ENCODE results near the gene EPB41L1. TPM values are rescaled to one million over a fixed set of nuclear protein-coding genes. Genes with fewer than 3 reads are reported as not detected.

The EPB41L1 gene
- polyA plus RNA-seq, 1 donor (not counting 4 experiments of a cell fraction or from before 2014, with no cell fraction given): 1.2 TPM

GRCh38 chr20:36170542-36171215, 16.1 kb downstream of the EPB41L1 start:
- no peak overlapping the region for H3K27ac ChIP-seq (ENCODE audit: control insufficient read depth, insufficient read depth, low read length)

GRCh38 chr20:36173451-36173933, 19.0 kb downstream of the EPB41L1 start:
- Histone ChIP-seq H3K9me1 (ENCODE audit: control insufficient read depth, extremely low read depth, insufficient read depth, low read length) (no peaks in the 10 kb centered on the region), H3K27me3 (ENCODE audit: control insufficient read depth, extremely low read depth, insufficient read depth, low read length) (no peaks in the 10 kb centered on the region), H3K36me3 (ENCODE audit: control insufficient read depth in 2 of 2, extremely low read depth in 1 of 2, insufficient read depth in 2 of 2, low read length in 2 of 2) (no peaks in the 10 kb centered on the region), H3K79me2 (ENCODE audit: control insufficient read depth, insufficient read depth, low read length) (no peaks in the 10 kb centered on the region), H3K27ac (ENCODE audit: control insufficient read depth, insufficient read depth, low read length) (no peak overlapping the region), H4K20me1 (ENCODE audit: control insufficient read depth, extremely low read depth, insufficient read depth, low read length) (no peaks in the 10 kb centered on the region), H3K4me2 (ENCODE audit: control insufficient read depth, extremely low read depth, insufficient read depth, low read depth, low read length) (no peak overlapping the region), H3K4me1 (ENCODE audit: control insufficient read depth, extremely low read depth, insufficient read depth, low read length) (peaks cover 3% of the 10 kb centered on the region), H2AFZ (ENCODE audit: control insufficient read depth, low read length) (no peak overlapping the region), H3K4me3 (ENCODE audit: control insufficient read depth in 2 of 3, extremely low read depth in 1 of 3, insufficient read depth in 2 of 3, low read depth in 1 of 3, low read length in 3 of 3) (no peak overlapping the region), H3K9ac (ENCODE audit: control insufficient read depth, extremely low read depth, insufficient read depth, low read length) (no peak overlapping the region), H3K9me3 (ENCODE audit: control insufficient read depth, low read depth, low read length) (no peaks in the 10 kb centered on the region)
- no peak for TF ChIP-seq CTCF (optimal IDR thresholded peaks at IDR 0.05 in 1 of 3, IDR thresholded peaks at IDR 0.05 in 1 of 3, conservative IDR thresholded peaks at IDR 0.05 in 1 of 3; ENCODE audit: extremely low read depth in 1 of 3, insufficient read depth in 2 of 3, low read length in 3 of 3)
- no peak for TF ChIP-seq EZH2 (IDR thresholded peaks at IDR 0.05; ENCODE audit: low read length)
- dilution Hi-C loops (cut with MboI; ENCODE audit: extremely low pct_ligation_motif_present, low sequenced_read_pairs): no loop called here
- no peak for FAIRE-seq
- DNase-seq (ENCODE audit: low read depth, low spot score): no peak

More at GRCh38 chr20:36170542-36171215, 16.1 kb downstream of the EPB41L1 start:
- H2AFZ ChIP-seq (ENCODE audit: control insufficient read depth, low read length): no peak overlapping the region
- DNase-seq (ENCODE audit: low read depth, low spot score): no peak
- H4K20me1 ChIP-seq (ENCODE audit: control insufficient read depth, extremely low read depth, insufficient read depth, low read length): no peaks in the 10 kb centered on the region
- no peaks in the 10 kb centered on the region for H3K79me2 ChIP-seq (ENCODE audit: control insufficient read depth, insufficient read depth, low read length)
- no peaks in the 10 kb centered on the region for H3K9me3 ChIP-seq (ENCODE audit: control insufficient read depth, low read depth, low read length)
- no peak overlapping the region for H3K9ac ChIP-seq (ENCODE audit: control insufficient read depth, extremely low read depth, insufficient read depth, low read length)
- H3K4me2 ChIP-seq (ENCODE audit: control insufficient read depth, extremely low read depth, insufficient read depth, low read depth, low read length): no peak overlapping the region
- H3K36me3 ChIP-seq (ENCODE audit: control insufficient read depth in 2 of 2, extremely low read depth in 1 of 2, insufficient read depth in 2 of 2, low read length in 2 of 2): no peaks in the 10 kb centered on the region
- dilution Hi-C loops (cut with MboI; ENCODE audit: extremely low pct_ligation_motif_present, low sequenced_read_pairs): no loop called here
- H3K4me1 ChIP-seq (ENCODE audit: control insufficient read depth, extremely low read depth, insufficient read depth, low read length): peaks cover 3% of the 10 kb centered on the region
- no peak overlapping the region for H3K4me3 ChIP-seq (ENCODE audit: control insufficient read depth in 2 of 3, extremely low read depth in 1 of 3, insufficient read depth in 2 of 3, low read depth in 1 of 3, low read length in 3 of 3)
- no peaks in the 10 kb centered on the region for H3K27me3 ChIP-seq (ENCODE audit: control insufficient read depth, extremely low read depth, insufficient read depth, low read length)
- TF ChIP-seq EZH2 (IDR thresholded peaks at IDR 0.05; ENCODE audit: low read length): no peak
- no peak for TF ChIP-seq CTCF (optimal IDR thresholded peaks at IDR 0.05 in 1 of 3, IDR thresholded peaks at IDR 0.05 in 1 of 3, conservative IDR thresholded peaks at IDR 0.05 in 1 of 3; ENCODE audit: extremely low read depth in 1 of 3, insufficient read depth in 2 of 3, low read length in 3 of 3)
- no peaks in the 10 kb centered on the region for H3K9me1 ChIP-seq (ENCODE audit: control insufficient read depth, extremely low read depth, insufficient read depth, low read length)
- no peak for FAIRE-seq
